ENCODE measurements around the gene EPS8L3. TPM values are rescaled to one million over a fixed set of nuclear protein-coding genes. Genes with fewer than 3 reads are reported as not detected.
"Not testable (repeated sequence)": the region's sequence is repeated elsewhere in the genome, so short reads cannot be mapped to it uniquely, and the experiment has no call there.

EPS8L3 gene
- not detected in 2 replicates for total RNA-seq (2014; rRNA removed; shearing (Covaris generic))

- DNase-seq (ENCODE audit: low read depth): no peak
Measured at GRCh38 chr1:109763646-109764415, at the start of gene EPS8L3. Gene EPS8L3 (minus strand): TSS chr1:109763923. CDS start chr1:109761749, 2,174 bp downstream.

- no peak for DNase-seq (ENCODE audit: low read depth)
Measured at GRCh38 chr1:109812691-109813393, 49.1 kb upstream of the EPS8L3 start.

- DNase-seq (ENCODE audit: low read depth): no peak
Measured at GRCh38 chr1:109808703-109809102, 45.0 kb upstream of the EPS8L3 start.

GRCh38 chr1:109807822-109808680, 44.3 kb upstream of the EPS8L3 start:
- DNase-seq (ENCODE audit: low read depth): peak; percentile 56

- no peak for DNase-seq (ENCODE audit: low read depth)
Measured at GRCh38 chr1:109807402-109807801, 43.7 kb upstream of the EPS8L3 start.

GRCh38 chr1:109806733-109807400, 43.1 kb upstream of the EPS8L3 start:
- DNase-seq (ENCODE audit: low read depth): no peak

GRCh38 chr1:109805486-109806165, 41.9 kb upstream of the EPS8L3 start:
- DNase-seq (ENCODE audit: low read depth): no peak

GRCh38 chr1:109804660-109805059, 40.9 kb upstream of the EPS8L3 start:
- DNase-seq (ENCODE audit: low read depth): no peak

GRCh38 chr1:109803901-109804331, 40.2 kb upstream of the EPS8L3 start:
- DNase-seq (ENCODE audit: low read depth): no peak

- DNase-seq (ENCODE audit: low read depth): no peak
Measured at GRCh38 chr1:109802901-109803561, 39.3 kb upstream of the EPS8L3 start.

- DNase-seq (ENCODE audit: low read depth): no peak
Measured at GRCh38 chr1:109802136-109802900, 38.6 kb upstream of the EPS8L3 start.

GRCh38 chr1:109801791-109802135, 38.0 kb upstream of the EPS8L3 start:
- DNase-seq (ENCODE audit: low read depth): no peak

- no peak for DNase-seq (ENCODE audit: low read depth)
Measured at GRCh38 chr1:109800291-109800690, 36.6 kb upstream of the EPS8L3 start.

- DNase-seq (ENCODE audit: low read depth): peak; percentile 50
Measured at GRCh38 chr1:109799445-109799844, 35.7 kb upstream of the EPS8L3 start.

GRCh38 chr1:109797303-109797595, 33.5 kb upstream of the EPS8L3 start:
- DNase-seq (ENCODE audit: low read depth): not testable (repeated sequence)

- DNase-seq (ENCODE audit: low read depth): peak; percentile 70
Measured at GRCh38 chr1:109796484-109797302, 33.0 kb upstream of the EPS8L3 start.

- DNase-seq (ENCODE audit: low read depth): peak; percentile 57
Measured at GRCh38 chr1:109794319-109795132, 30.8 kb upstream of the EPS8L3 start.

Data from RPMI7951 (cell line).